BLaER1 treated with 17β-estradiol and CSF1 and Interleukin-3, amounts not matched to agents 10 nM and 100 nM (cell line): Measurements from ENCODE around the gene NLN.
A peak's percentile ranks its signal among the peaks of the same experiment; 100 is the strongest.

Experiments used
- H3K27ac ChIP-seq, 11 experiments: shearing (Covaris generic); formaldehyde crosslinking; 2 replicates each; pipeline ENCODE4 v1.8.1; 2022
- H3K27me3 ChIP-seq, 11 experiments: shearing (Covaris generic); formaldehyde crosslinking; 2 replicates each; pipeline ENCODE4 v1.8.1; 2022
- H3K36me3 ChIP-seq, 11 experiments: shearing (Covaris generic); formaldehyde crosslinking; 2 replicates each; pipeline ENCODE4 v1.8.1; 2022
- H3K4me1 ChIP-seq, 10 experiments: shearing (Covaris generic); formaldehyde crosslinking; 2 replicates each; pipeline ENCODE4 v1.8.1; 2022
- H3K4me2 ChIP-seq, 11 experiments: shearing (Covaris generic); formaldehyde crosslinking; 2 replicates each; pipeline ENCODE4 v1.8.1; 2022
- H3K4me3 ChIP-seq, 10 experiments: shearing (Covaris generic); formaldehyde crosslinking; 2 replicates each; pipeline ENCODE4 v1.8.1; 2022
- H3K9ac ChIP-seq, 11 experiments: shearing (Covaris generic); formaldehyde crosslinking; 2 replicates each; pipeline ENCODE4 v1.8.1; 2022
- H3K9me3 ChIP-seq, 11 experiments: shearing (Covaris generic); formaldehyde crosslinking; replicated peaks in 1 of 11; 2 replicates each; pipeline ENCODE4 v1.8.1; 2022
- H4K20me1 ChIP-seq, 11 experiments: shearing (Covaris generic); formaldehyde crosslinking; 2 replicates each; pipeline ENCODE4 v1.8.1; 2022
- Cebpa-rat ChIP-seq, 11 experiments: shearing (Covaris generic); IDR thresholded peaks; 2 replicates each; pipeline ENCODE4 v1.8.1; 2022

Gene NLN

DNA sequence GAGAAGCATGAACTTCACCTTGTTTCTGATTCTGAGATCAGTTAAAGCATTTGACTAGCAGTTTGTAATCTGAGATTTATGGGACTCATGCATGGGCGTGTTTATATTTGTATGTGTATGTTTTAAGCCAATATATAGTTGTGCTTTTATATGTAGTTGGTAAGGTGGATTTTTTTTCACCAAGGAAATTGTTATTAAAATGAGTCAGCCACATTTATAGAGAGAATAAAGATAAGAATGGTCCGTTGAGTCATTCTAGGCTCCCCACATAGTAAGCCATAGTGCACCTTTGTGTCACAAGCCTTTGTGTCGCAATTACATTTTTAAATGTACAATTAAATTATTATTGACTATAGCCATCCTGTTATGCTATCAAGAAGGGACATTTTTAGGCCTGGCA lies 89.0 kb downstream of the NLN start:
- peaks cover 71 to 100% (median 88%) of the 10 kb centered on the region in 11 experiments for H3K36me3 ChIP-seq
- H3K27me3 ChIP-seq, result no peaks in the 10 kb centered on the region
- H4K20me1 ChIP-seq, result peaks cover 0 to 97% (median 0%) of the 10 kb centered on the region in 11 experiments; a peak in 5 of 22 replicates
- H3K4me3 ChIP-seq, result no peak overlapping the region
- H3K4me2 ChIP-seq, result no peak overlapping the region
- TF ChIP-seq Cebpa-rat (IDR thresholded peaks at IDR 0.05), result no peak
- no peak overlapping the region for H3K9ac ChIP-seq
- no peaks in the 10 kb centered on the region for H3K9me3 ChIP-seq
- no peak overlapping the region for H3K27ac ChIP-seq
- H3K4me1 ChIP-seq, result peaks cover 0 to 49% (median 0%) of the 10 kb centered on the region in 10 experiments; a peak in 4 of 20 replicates

DNA sequence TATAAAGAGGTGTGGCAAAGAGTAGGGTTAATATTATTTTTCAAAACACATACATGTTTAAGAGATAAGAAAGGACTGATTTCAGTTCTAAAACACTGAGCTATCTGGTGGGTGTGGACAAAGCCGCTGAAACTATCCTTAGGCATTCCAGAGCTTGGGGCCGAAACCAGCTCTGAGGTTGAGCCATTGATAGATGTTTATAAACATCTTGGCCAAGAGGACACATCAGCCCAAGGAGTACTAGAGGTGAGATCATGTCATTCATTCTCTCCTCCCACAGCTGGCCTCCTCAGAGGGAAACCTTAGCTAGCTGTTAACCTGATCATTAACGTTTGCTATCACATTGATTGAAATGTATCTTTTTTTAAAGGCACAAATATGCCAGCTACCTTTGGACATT lies 89.9 kb downstream of the NLN start:
- peaks cover 0 to 50% (median 0%) of the 10 kb centered on the region in 10 experiments; a peak in 5 of 20 replicates for H3K4me1 ChIP-seq
- H3K4me3 ChIP-seq, result no peak overlapping the region
- no peak overlapping the region for H3K27ac ChIP-seq
- TF ChIP-seq Cebpa-rat (IDR thresholded peaks at IDR 0.05), result no peak
- peaks cover 74 to 100% (median 87%) of the 10 kb centered on the region in 11 experiments for H3K36me3 ChIP-seq
- no peaks in the 10 kb centered on the region for H3K27me3 ChIP-seq
- no peak overlapping the region for H3K9ac ChIP-seq
- no peaks in the 10 kb centered on the region for H3K9me3 ChIP-seq
- peaks cover 0 to 97% (median 0%) of the 10 kb centered on the region in 11 experiments; a peak in 5 of 22 replicates for H4K20me1 ChIP-seq
- H3K4me2 ChIP-seq, result no peak overlapping the region

GRCh38 chr5:65812648-65813047 lies 90.6 kb downstream of the NLN start:
- H3K4me3 ChIP-seq, result no peak overlapping the region
- H3K4me1 ChIP-seq, result peaks cover 0 to 50% (median 0%) of the 10 kb centered on the region in 10 experiments; a peak in 5 of 20 replicates
- no peak overlapping the region for H3K4me2 ChIP-seq
- no peak overlapping the region for H3K9ac ChIP-seq
- no peaks in the 10 kb centered on the region for H3K9me3 ChIP-seq
- H3K36me3 ChIP-seq, result peaks cover 74 to 100% (median 86%) of the 10 kb centered on the region in 11 experiments
- no peak overlapping the region for H3K27ac ChIP-seq
- no peak for TF ChIP-seq Cebpa-rat (IDR thresholded peaks at IDR 0.05)
- H4K20me1 ChIP-seq, result peaks cover 0 to 98% (median 0%) of the 10 kb centered on the region in 11 experiments; a peak in 5 of 22 replicates
- H3K27me3 ChIP-seq, result no peaks in the 10 kb centered on the region

- peaks cover 0 to 99% (median 0%) of the 10 kb centered on the region in 11 experiments; a peak in 5 of 22 replicates for H4K20me1 ChIP-seq
- no peak overlapping the region for H3K4me2 ChIP-seq
- no peak overlapping the region for H3K27ac ChIP-seq
- no peak for TF ChIP-seq Cebpa-rat (IDR thresholded peaks at IDR 0.05)
- peaks cover 0 to 50% (median 0%) of the 10 kb centered on the region in 10 experiments; a peak in 5 of 20 replicates for H3K4me1 ChIP-seq
- no peak overlapping the region for H3K4me3 ChIP-seq
- H3K27me3 ChIP-seq, result no peaks in the 10 kb centered on the region
- no peaks in the 10 kb centered on the region for H3K9me3 ChIP-seq
- no peak overlapping the region for H3K9ac ChIP-seq
- peaks cover 72 to 100% (median 84%) of the 10 kb centered on the region in 11 experiments for H3K36me3 ChIP-seq
Observed at GRCh38 chr5:65813174-65813573, 91.2 kb downstream of the NLN start.

GRCh38 chr5:65815161-65815560 lies 93.2 kb downstream of the NLN start:
- H3K27me3 ChIP-seq, result no peaks in the 10 kb centered on the region
- H3K4me3 ChIP-seq, result no peak overlapping the region
- no peak for TF ChIP-seq Cebpa-rat (IDR thresholded peaks at IDR 0.05)
- H3K4me2 ChIP-seq, result no peak overlapping the region
- H3K27ac ChIP-seq, result no peak overlapping the region
- H3K9ac ChIP-seq, result no peak overlapping the region
- peaks cover 0 to 99% (median 0%) of the 10 kb centered on the region in 11 experiments; a peak in 6 of 22 replicates for H4K20me1 ChIP-seq
- peaks cover 10 to 50% (median 11%) of the 10 kb centered on the region in 10 experiments; a peak in 18 of 20 replicates for H3K4me1 ChIP-seq
- no peaks in the 10 kb centered on the region for H3K9me3 ChIP-seq
- H3K36me3 ChIP-seq, result peaks cover 61 to 100% (median 70%) of the 10 kb centered on the region in 11 experiments

- no peaks in the 10 kb centered on the region for H3K27me3 ChIP-seq
- H3K4me1 ChIP-seq, result peaks cover 10 to 59% (median 13%) of the 10 kb centered on the region in 10 experiments; a peak in 18 of 20 replicates
- no peak overlapping the region for H3K27ac ChIP-seq
- no peak overlapping the region for H3K4me3 ChIP-seq
- H4K20me1 ChIP-seq, result peaks cover 0 to 99% (median 0%) of the 10 kb centered on the region in 11 experiments; a peak in 6 of 22 replicates
- no peaks in the 10 kb centered on the region for H3K9me3 ChIP-seq
- H3K36me3 ChIP-seq, result peaks cover 45 to 100% (median 63%) of the 10 kb centered on the region in 11 experiments
- H3K4me2 ChIP-seq, result no peak overlapping the region
- H3K9ac ChIP-seq, result no peak overlapping the region
- no peak for TF ChIP-seq Cebpa-rat (IDR thresholded peaks at IDR 0.05)
Observed at GRCh38 chr5:65816729-65817128, 94.7 kb downstream of the NLN start.

- Histone ChIP-seq H3K27ac (no peak overlapping the region), H3K27me3 (no peaks in the 10 kb centered on the region), H3K4me3 (no peak overlapping the region), H3K36me3 (peaks cover 40 to 100% (median 57%) of the 10 kb centered on the region in 11 experiments), H3K9ac (0 out of 22 replicates have a peak overlapping the region, but pooled peaks of 1 of the 11 experiments have one; percentile 26), H3K9me3 (no peaks in the 10 kb centered on the region), H4K20me1 (peaks cover 0 to 99% (median 0%) of the 10 kb centered on the region in 11 experiments; a peak in 6 of 22 replicates), H3K4me2 (peak overlapping the region in 1 of 11 experiments; percentile 40; a peak in 2 of 22 replicates), H3K4me1 (peaks cover 10 to 66% (median 16%) of the 10 kb centered on the region in 10 experiments; a peak in 18 of 20 replicates)
- no peak for TF ChIP-seq Cebpa-rat (IDR thresholded peaks at IDR 0.05)
Observed at GRCh38 chr5:65817931-65818330, 95.9 kb downstream of the NLN start.

DNA sequence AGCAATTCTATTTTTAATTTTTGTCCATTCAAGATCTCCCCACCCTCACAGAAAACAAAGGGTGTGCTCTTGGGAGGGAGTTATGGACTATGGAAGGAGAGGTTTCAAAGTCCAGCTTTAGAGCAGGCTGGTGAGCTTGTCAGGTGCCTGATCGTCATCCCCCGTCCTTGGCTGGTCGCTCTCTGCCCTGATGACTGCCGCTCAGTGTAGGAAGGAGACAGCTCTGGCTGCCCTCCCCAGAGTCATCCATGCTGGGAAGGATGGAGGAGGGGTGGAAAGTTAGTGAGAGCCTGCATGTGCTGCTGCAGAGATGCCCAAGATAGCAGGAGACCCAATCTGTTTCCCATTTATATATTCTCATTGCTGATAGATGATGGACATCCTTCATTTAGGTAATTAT lies 96.6 kb downstream of the NLN start:
- H3K27me3 ChIP-seq, result no peaks in the 10 kb centered on the region
- H3K4me1 ChIP-seq, result peaks cover 10 to 71% (median 16%) of the 10 kb centered on the region in 10 experiments; a peak in 18 of 20 replicates
- H4K20me1 ChIP-seq, result peaks cover 0 to 99% (median 0%) of the 10 kb centered on the region in 11 experiments; a peak in 6 of 22 replicates
- H3K9me3 ChIP-seq, result no peaks in the 10 kb centered on the region
- H3K4me2 ChIP-seq, result peak overlapping the region in 3 of 11 experiments; percentile 40 to 67 (median 65); a peak in 5 of 22 replicates
- H3K27ac ChIP-seq, result no peak overlapping the region
- peaks cover 35 to 99% (median 52%) of the 10 kb centered on the region in 11 experiments for H3K36me3 ChIP-seq
- no peak overlapping the region for H3K4me3 ChIP-seq
- TF ChIP-seq Cebpa-rat (IDR thresholded peaks at IDR 0.05), result no peak
- no peak overlapping the region for H3K9ac ChIP-seq

DNA sequence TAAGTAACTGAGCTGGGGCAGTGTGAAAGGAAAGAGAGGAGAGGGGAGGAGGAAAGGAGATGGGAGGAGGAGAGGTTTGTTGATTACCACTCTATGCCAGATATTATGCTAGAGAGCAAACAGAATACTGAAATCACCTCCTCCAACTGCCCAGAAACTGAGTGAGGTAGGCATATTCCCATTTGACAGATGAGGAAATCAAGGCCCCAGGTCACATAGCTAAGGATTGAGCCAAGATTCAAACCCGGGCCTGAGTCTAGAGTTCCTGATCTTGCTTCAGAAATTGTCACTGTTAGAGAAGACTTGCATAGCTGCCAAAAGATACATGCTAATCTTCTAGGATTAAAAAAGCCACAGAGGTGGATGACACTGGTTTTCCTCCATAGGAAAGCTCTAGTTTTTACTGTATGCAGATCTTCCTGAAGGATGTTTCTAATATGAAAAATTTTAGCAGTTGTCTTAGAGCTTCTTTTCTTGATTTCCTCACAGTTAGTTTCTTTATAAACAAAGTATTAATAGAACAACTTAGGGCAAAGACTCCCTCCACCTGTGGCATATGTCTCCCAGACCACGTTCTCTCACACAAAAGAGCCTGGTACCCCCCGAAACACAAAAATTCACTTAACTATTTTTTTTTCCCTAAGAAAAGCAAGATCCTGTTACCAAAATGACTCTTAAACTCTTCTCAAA lies 97.4 kb downstream of the NLN start:
- Histone ChIP-seq H3K9me3 (no peaks in the 10 kb centered on the region), H3K9ac (no peak overlapping the region; a peak in 1 of 22 replicates), H3K4me3 (no peak overlapping the region), H3K4me2 (peak overlapping the region in 10 of 11 experiments; percentile 1 to 67 (median 37); a peak in 16 of 22 replicates), H3K4me1 (peaks cover 10 to 79% (median 16%) of the 10 kb centered on the region in 10 experiments; a peak in 18 of 20 replicates), H3K36me3 (peaks cover 27 to 99% (median 48%) of the 10 kb centered on the region in 11 experiments), H3K27me3 (no peaks in the 10 kb centered on the region), H4K20me1 (peaks cover 0 to 99% (median 0%) of the 10 kb centered on the region in 11 experiments; a peak in 6 of 22 replicates), H3K27ac (peak overlapping the region in 3 of 11 experiments; percentile 9 to 23 (median 22); a peak in 3 of 22 replicates)
- no peak for TF ChIP-seq Cebpa-rat (IDR thresholded peaks at IDR 0.05)
